ENCODE measurements around the gene ZNF664. TPM values are rescaled to one million over a fixed set of nuclear protein-coding genes. Genes with fewer than 3 reads are reported as not detected.
A peak's percentile ranks its signal among the peaks of the same experiment; 100 is the strongest.

ZNF664 gene
- total RNA-seq, 1 donor from 2014 or later: 88.2 TPM

GRCh38 chr12:123965382-123965781, 7.6 kb upstream of the ZNF664 start:
- FAIRE-seq (no peak), DNase-seq (ENCODE audit: low read depth) (no peak)
- Histone ChIP-seq H3K36me3 (ENCODE audit: control insufficient read depth, insufficient read depth, low read length) (no peaks in the 10 kb centered on the region), H3K27me3 (ENCODE audit: control insufficient read depth, insufficient read depth, low read length) (no peaks in the 10 kb centered on the region), H3K4me3 (ENCODE audit: low read depth, low read length) (no peak overlapping the region)
- no peak for TF ChIP-seq CTCF (IDR thresholded peaks at IDR 0.05; ENCODE audit: insufficient read depth, low read length, severe bottlenecking)

- Histone ChIP-seq H3K4me3 (ENCODE audit: low read depth, low read length) (no peak overlapping the region), H3K36me3 (ENCODE audit: control insufficient read depth, insufficient read depth, low read length) (no peaks in the 10 kb centered on the region), H3K27me3 (ENCODE audit: control insufficient read depth, insufficient read depth, low read length) (no peaks in the 10 kb centered on the region)
- TF ChIP-seq CTCF (IDR thresholded peaks at IDR 0.05; ENCODE audit: insufficient read depth, low read length, severe bottlenecking): no peak
- no peak for DNase-seq (ENCODE audit: low read depth)
- FAIRE-seq: peak; percentile 52
These were observed 6.4 kb upstream of the ZNF664 start for GRCh38 chr12:123966596-123966995.

- no peak overlapping the region for H3K4me3 ChIP-seq (ENCODE audit: low read depth, low read length)
- no peaks in the 10 kb centered on the region for H3K27me3 ChIP-seq (ENCODE audit: control insufficient read depth, insufficient read depth, low read length)
- TF ChIP-seq CTCF (IDR thresholded peaks at IDR 0.05; ENCODE audit: insufficient read depth, low read length, severe bottlenecking): no peak
- DNase-seq (ENCODE audit: low read depth) (no peak), FAIRE-seq (no peak)
- no peaks in the 10 kb centered on the region for H3K36me3 ChIP-seq (ENCODE audit: control insufficient read depth, insufficient read depth, low read length)
These were observed 5.9 kb upstream of the ZNF664 start for GRCh38 chr12:123967121-123967586.

GRCh38 chr12:123971449-123971769, 1.6 kb upstream of the ZNF664 start:
- H3K36me3 ChIP-seq (ENCODE audit: control insufficient read depth, insufficient read depth, low read length): no peaks in the 10 kb centered on the region
- DNase-seq (ENCODE audit: low read depth) (no peak), FAIRE-seq (no peak)
- no peaks in the 10 kb centered on the region for H3K27me3 ChIP-seq (ENCODE audit: control insufficient read depth, insufficient read depth, low read length)
- TF ChIP-seq CTCF (IDR thresholded peaks at IDR 0.05; ENCODE audit: insufficient read depth, low read length, severe bottlenecking): no peak
- peak overlapping the region; percentile 75 for H3K4me3 ChIP-seq (ENCODE audit: low read depth, low read length)

- FAIRE-seq (peak; percentile 43), DNase-seq (ENCODE audit: low read depth) (peak; percentile 68)
- H3K36me3 ChIP-seq (ENCODE audit: control insufficient read depth, insufficient read depth, low read length): peaks cover 2% of the 10 kb centered on the region
- TF ChIP-seq CTCF (IDR thresholded peaks at IDR 0.05; ENCODE audit: insufficient read depth, low read length, severe bottlenecking): no peak
- H3K27me3 ChIP-seq (ENCODE audit: control insufficient read depth, insufficient read depth, low read length): no peaks in the 10 kb centered on the region
- peak overlapping the region; percentile 75 for H3K4me3 ChIP-seq (ENCODE audit: low read depth, low read length)
These were observed 1.1 kb upstream of the ZNF664 start for GRCh38 chr12:123971770-123972456.
